WERI-Rb-1 (cell line): ENCODE results near the gene TRPV4.

Experiments
- DNase-seq: peaks from one replicate; pipeline ENCODE4 v3.0.0-alpha.2; 2020
- H3K27ac ChIP-seq: fragments of 250-450 bp; sonication (Bioruptor Pico); 2 replicates; pipeline ENCODE4 v1.5.1; 2020; ENCODE audit warnings: mild to moderate bottlenecking, moderate library complexity
- H3K27me3 ChIP-seq: fragments of 250-450 bp; sonication (Bioruptor Pico); 2 replicates; pipeline ENCODE4 v1.5.1; 2021; ENCODE audit warnings: mild to moderate bottlenecking, low read depth, moderate library complexity; ENCODE audit not compliant: insufficient read depth, severe bottlenecking
- H3K36me3 ChIP-seq: fragments of 250-450 bp; sonication (Bioruptor Pico); 2 replicates; pipeline ENCODE4 v1.5.1; 2020; ENCODE audit warnings: mild to moderate bottlenecking, moderate library complexity
- H3K4me3 ChIP-seq: 2 replicates; pipeline ENCODE4 v1.5.1; 2011; ENCODE audit warnings: low read depth, mild to moderate bottlenecking, control low read depth, low read length
- H3K9me3 ChIP-seq: fragments of 250-450 bp; sonication (Bioruptor Pico); 2 replicates; pipeline ENCODE4 v1.5.1; 2021; ENCODE audit warnings: mild to moderate bottlenecking, moderate library complexity; ENCODE audit not compliant: severe bottlenecking
- TF ChIP-seq, protein P1 (sequence below): IDR thresholded peaks from 2 replicates; pipeline ENCODE4 v1.5.1; 2011; ENCODE audit warnings: low read depth, mild to moderate bottlenecking, control low read depth, inconsistent platforms, low read length

Gene TRPV4

DNA sequence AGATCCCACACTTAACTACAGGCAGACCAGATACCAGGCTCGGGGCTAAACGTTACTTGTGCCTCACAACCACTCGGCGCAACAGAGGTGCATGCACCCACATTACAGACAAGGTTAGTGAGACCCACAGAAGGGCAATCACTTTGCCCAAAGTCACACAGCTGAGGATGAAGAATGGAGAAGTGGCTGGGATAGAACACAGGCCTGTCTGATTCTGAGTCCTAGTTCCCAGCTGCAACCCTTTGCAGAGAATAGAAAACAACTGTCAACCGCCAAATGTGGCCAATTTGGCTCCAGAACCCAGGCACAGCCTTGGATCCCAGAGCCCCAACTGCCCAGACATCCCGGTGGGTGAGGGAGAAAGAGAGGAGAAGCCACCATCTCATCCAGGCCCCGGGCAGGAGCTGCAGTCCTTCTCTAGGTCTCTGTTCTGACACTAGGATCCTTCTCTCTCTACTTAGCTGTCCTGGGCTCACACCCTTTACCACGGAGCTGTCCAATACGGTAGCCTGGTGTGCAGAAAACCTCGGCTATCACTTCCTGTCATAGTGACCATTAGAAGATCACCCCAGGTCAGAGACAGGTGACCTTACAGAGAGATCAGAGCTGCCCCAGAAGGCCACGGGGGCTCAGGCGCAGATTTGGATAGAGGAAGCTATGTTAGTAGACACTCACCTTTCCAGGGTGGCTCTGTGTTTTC, 60.4 kb downstream of the TRPV4 start:
- no peak overlapping the region for H3K4me3 ChIP-seq
- H3K27ac ChIP-seq = no peak overlapping the region; the same call in 1 of the 2 replicates
- H3K9me3 ChIP-seq = no peaks in the 10 kb centered on the region
- no peaks in the 10 kb centered on the region for H3K27me3 ChIP-seq
- TF ChIP-seq, protein P1, sequence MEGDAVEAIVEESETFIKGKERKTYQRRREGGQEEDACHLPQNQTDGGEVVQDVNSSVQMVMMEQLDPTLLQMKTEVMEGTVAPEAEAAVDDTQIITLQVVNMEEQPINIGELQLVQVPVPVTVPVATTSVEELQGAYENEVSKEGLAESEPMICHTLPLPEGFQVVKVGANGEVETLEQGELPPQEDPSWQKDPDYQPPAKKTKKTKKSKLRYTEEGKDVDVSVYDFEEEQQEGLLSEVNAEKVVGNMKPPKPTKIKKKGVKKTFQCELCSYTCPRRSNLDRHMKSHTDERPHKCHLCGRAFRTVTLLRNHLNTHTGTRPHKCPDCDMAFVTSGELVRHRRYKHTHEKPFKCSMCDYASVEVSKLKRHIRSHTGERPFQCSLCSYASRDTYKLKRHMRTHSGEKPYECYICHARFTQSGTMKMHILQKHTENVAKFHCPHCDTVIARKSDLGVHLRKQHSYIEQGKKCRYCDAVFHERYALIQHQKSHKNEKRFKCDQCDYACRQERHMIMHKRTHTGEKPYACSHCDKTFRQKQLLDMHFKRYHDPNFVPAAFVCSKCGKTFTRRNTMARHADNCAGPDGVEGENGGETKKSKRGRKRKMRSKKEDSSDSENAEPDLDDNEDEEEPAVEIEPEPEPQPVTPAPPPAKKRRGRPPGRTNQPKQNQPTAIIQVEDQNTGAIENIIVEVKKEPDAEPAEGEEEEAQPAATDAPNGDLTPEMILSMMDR = no peak
- peaks cover 38% of the 10 kb centered on the region for H3K36me3 ChIP-seq
- peak; percentile 18 for DNase-seq

DNA sequence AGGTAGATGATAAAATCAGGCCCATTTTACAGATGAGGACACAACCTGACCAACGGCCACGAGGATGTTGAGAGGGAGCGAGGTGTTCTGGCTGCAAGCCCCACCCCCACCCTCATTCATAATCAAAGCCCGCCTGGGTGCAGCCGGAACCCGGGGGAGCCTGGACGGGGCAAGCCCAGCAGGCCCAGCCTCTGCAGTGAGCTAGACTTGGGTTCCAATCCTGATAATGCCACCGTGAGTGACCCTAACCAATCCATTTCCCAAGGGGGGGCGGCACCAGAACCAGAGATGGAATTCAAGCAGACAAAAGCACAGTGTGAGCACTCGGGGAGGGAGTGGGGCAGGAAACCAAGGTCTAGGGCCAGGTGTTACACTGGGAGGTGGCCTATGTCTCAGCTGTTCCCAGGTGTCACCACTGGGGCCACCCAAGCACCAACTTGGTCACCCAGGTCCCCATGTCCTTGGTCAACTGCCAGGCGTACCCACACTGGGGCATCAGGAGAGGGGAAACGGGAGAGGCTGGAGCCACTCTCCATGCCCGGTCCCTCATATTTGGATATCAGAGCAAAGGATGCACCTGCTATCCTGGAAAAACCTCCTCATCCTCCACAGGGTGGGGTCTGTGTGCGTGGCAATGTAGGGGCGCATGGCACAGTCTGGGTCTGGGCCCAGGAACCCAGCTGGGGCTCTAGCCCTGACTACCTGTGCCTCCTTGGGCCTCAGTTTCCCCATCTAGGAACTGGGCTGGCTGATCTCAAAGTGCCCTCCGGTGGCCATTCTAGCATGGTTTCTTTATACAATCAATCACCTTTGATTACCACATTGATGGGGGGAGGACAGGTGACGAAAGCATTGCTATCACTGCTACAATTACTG, 61.2 kb downstream of the TRPV4 start:
- no peak overlapping the region for H3K4me3 ChIP-seq
- H3K36me3 ChIP-seq = peaks cover 44% of the 10 kb centered on the region
- TF ChIP-seq, protein P1 = 0 out of 2 replicates have a peak, but pooled peaks have one; percentile 4
- H3K27me3 ChIP-seq = no peaks in the 10 kb centered on the region
- no peaks in the 10 kb centered on the region for H3K9me3 ChIP-seq
- peak; percentile 10 for DNase-seq
- H3K27ac ChIP-seq = no peak overlapping the region

DNA sequence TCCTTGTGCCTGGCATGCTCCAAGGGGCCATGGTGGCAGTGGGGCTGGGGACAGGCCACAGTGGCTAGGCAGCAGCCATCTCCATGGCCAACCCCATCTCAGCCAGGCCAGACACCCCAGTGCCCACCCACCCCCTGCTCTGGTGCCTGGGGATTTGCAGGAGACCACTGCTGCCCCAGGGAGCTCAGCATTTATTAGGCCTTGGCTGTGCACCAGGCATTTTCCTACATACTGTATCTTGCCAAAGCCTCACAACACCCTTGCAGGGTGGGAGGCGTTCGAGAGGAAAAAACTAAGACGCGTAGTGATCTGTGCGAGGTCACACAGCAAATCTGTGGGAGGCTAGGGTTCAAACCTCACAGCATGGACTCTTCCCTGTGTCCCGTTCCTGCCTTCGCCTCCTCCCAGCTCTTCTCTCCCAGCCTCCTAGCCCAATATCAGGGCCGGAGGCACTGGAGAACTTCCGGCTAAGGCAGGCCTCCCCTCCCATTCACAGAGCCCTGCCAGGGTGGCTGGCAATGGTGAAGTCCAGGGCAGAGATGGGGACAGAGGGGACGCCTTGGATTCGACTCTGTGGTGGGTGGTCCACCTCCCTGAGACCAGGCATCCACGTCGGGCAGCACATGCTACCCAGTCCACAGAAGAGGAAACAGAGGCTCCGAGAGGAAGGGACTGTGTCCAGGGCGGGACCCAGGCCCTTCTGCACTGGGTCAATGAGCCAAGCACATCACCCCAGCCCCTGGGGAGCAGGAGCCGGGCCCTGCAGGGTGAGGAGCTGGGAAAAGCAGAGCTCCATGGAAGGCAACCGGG, 62.1 kb downstream of the TRPV4 start:
- peak; percentile 4 for DNase-seq
- Histone ChIP-seq H3K9me3 (no peaks in the 10 kb centered on the region), H3K27ac (no peak overlapping the region), H3K36me3 (peaks cover 49% of the 10 kb centered on the region), H3K4me3 (no peak overlapping the region), H3K27me3 (no peaks in the 10 kb centered on the region)
- TF ChIP-seq, protein P1 = no peak

DNA sequence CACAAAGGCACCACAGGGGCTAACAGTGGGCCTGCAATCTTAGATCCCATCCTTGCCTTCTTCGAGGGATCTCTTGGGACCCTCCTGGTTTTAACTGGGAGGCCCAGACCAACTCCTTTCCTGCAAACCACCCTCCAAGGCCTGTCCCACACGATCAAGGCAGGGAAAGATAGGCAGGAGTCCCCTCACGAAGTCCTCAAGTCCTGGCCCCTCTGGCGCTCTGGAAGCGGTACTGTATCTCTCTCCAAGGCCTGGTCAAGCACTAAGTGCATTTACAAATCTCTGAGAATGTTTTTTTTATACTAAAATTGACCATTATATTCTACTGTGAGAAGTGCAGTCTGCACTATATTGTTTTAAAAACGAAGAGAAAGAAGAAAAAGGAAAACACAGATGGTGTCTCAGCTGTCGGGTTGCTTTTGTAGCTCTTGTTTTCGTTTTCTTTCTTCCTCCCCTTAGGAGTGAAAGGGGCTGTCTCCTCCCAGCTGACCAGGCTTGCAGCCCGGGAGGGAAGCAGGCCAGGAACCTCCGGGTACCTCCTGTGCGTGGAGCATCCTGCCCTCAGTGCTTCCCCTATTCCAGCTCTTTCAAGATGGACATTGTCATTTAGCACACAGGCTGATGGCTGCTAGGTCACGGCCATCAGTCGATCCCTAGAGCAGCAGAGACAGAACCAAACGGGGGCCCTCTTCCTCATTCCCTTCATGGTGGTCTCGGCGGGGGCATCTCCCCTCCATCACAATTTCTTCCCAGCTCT, 62.9 kb downstream of the TRPV4 start:
- Histone ChIP-seq H3K9me3 (no peaks in the 10 kb centered on the region), H3K27me3 (no peaks in the 10 kb centered on the region), H3K27ac (no peak overlapping the region), H3K4me3 (no peak overlapping the region), H3K36me3 (peaks cover 55% of the 10 kb centered on the region)
- peak; percentile 3 for DNase-seq
- TF ChIP-seq, protein P1 = no peak
